SU-DHL-6 (cell line): ENCODE measurements around the gene CD9.

Experiments
- EZH2phosphoT487 ChIP-seq: fragments of 200-600 bp; sonication (generic), shearing (Covaris generic); conservative IDR thresholded peaks from 2 replicates; pipeline ENCODE4 v1.6.1; 2018; ENCODE audit warnings: mild to moderate bottlenecking, antibody characterized with exemption, low read length, moderate library complexity, mixed read lengths
- TF ChIP-seq, protein P1 (sequence below): fragments of 200-600 bp; sonication (generic); IDR thresholded peaks from one replicate; pipeline ENCODE4 v1.5.1; 2017; ENCODE audit warnings: antibody characterized with exemption, mild to moderate bottlenecking, low read length, moderate library complexity; ENCODE audit not compliant: insufficient read depth, poor library complexity, severe bottlenecking

DNA sequence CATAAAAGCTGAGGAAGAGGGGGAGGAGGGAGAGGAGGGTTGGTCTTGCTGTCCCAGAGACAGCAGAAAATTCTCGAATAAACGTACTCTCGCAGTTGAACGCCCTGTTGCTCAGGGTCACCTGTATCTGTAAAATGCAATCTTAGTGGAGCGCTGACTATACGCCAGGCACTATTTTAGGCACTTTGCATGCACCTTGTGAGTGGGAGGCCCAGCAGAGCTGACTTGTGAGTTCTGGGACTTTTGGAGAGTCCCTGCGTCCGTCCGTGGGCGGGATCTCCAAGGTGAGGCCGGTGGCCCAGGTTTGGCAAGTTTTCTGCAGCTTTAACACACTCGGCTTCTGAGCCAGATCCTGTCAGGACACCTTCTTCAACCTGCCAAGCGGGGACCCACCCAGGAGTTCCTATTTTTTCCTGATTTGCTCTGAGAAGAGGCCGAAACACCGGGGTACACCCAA, 77.8 kb downstream of the CD9 start:
- TF ChIP-seq, protein P1, sequence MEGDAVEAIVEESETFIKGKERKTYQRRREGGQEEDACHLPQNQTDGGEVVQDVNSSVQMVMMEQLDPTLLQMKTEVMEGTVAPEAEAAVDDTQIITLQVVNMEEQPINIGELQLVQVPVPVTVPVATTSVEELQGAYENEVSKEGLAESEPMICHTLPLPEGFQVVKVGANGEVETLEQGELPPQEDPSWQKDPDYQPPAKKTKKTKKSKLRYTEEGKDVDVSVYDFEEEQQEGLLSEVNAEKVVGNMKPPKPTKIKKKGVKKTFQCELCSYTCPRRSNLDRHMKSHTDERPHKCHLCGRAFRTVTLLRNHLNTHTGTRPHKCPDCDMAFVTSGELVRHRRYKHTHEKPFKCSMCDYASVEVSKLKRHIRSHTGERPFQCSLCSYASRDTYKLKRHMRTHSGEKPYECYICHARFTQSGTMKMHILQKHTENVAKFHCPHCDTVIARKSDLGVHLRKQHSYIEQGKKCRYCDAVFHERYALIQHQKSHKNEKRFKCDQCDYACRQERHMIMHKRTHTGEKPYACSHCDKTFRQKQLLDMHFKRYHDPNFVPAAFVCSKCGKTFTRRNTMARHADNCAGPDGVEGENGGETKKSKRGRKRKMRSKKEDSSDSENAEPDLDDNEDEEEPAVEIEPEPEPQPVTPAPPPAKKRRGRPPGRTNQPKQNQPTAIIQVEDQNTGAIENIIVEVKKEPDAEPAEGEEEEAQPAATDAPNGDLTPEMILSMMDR = no peak
- TF ChIP-seq EZH2phosphoT487 = no peak
